Measurements from ENCODE around the gene CDHR2. TPM values are rescaled to one million over a fixed set of nuclear protein-coding genes. Genes with fewer than 3 reads are reported as not detected.
"Not testable (repeated sequence)": the region's sequence is repeated elsewhere in the genome, so short reads cannot be mapped to it uniquely, and the experiment has no call there.

Gene CDHR2
- total RNA-seq, 1 donor from 2014 or later, result not detected

DNA sequence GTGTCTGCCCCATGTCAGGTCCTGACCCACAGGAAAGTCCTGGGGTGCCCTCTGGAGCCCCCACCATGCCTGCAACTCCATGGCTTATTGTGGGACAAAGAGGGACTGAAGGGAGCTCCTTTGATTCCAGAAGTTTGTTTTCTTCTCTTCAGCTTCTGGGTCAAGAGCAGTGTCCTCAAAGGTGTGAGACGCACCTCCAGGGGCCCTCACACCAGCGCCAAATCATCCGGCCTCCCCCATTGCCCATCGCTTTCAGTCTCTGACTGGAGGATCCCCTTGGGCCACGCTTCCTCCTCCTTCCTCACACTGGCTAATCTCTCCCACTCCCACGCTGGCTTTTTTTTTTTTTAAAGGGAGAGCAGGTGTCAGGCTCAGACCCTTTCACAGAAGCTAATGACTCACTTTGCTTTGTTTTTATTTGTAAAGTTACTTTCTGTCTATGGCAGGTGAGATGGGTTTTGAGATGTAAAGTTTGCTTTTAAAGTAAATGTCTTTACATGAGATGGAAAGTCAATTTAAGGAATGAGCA, 16.7 kb downstream of the CDHR2 start:
- DNase-seq (ENCODE audit: low read depth in 2 of 2), result no peak

- no peak for DNase-seq (ENCODE audit: low read depth in 2 of 2)
These were observed 19.5 kb downstream of the CDHR2 start for GRCh38 chr5:176568657-176569056.

DNA sequence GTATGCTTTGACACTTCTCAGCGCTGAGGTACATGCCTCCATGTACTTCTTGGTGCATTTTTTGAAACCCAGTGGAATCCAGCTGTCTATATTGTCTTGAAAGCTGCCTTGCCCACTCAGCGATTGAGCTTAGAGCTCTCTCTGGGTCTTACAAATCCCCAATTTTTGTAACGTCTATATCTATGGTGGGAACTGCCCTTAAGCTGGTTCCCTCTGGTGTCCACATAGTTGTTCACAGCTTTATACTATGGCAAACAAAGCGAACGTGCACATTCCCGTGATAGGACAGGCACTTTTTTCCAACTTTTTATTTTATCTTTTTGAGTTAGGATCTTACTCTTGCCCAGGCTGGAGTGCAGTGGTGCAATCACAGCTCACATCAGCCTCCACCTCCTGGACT, 20.9 kb downstream of the CDHR2 start:
- DNase-seq (ENCODE audit: low read depth in 2 of 2), result peak; percentile 33 to 48

- peak; percentile 56 to 74 for DNase-seq (ENCODE audit: low read depth in 2 of 2)
These were observed 24.6 kb downstream of the CDHR2 start for GRCh38 chr5:176573564-176574296.

DNA sequence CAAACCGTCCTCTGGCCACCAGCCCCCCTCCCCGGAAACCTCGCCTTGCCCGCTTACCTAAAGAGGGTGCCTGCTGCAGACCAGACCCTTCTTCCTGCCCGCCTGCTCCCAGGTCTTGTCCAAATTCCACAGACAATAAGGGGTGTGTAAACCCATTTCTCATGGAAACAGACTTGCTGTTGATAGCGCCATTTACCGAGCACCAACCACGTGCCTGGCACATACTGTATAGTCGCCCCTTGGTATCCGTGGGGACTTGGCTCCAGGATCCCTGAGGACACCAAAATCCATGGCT, 25.1 kb downstream of the CDHR2 start:
- no peak for DNase-seq (ENCODE audit: low read depth in 2 of 2)

- no peak for DNase-seq (ENCODE audit: low read depth in 2 of 2)
These were observed 25.9 kb downstream of the CDHR2 start for GRCh38 chr5:176575066-176575465.

- DNase-seq (ENCODE audit: low read depth in 2 of 2), result no peak
These were observed 26.6 kb downstream of the CDHR2 start for GRCh38 chr5:176575488-176576422.

GRCh38 chr5:176577312-176578176, 28.4 kb downstream of the CDHR2 start:
- DNase-seq (ENCODE audit: low read depth in 2 of 2), result no peak

GRCh38 chr5:176578391-176578808, 29.3 kb downstream of the CDHR2 start:
- peak; percentile 29 to 77 for DNase-seq (ENCODE audit: low read depth in 2 of 2)

DNA sequence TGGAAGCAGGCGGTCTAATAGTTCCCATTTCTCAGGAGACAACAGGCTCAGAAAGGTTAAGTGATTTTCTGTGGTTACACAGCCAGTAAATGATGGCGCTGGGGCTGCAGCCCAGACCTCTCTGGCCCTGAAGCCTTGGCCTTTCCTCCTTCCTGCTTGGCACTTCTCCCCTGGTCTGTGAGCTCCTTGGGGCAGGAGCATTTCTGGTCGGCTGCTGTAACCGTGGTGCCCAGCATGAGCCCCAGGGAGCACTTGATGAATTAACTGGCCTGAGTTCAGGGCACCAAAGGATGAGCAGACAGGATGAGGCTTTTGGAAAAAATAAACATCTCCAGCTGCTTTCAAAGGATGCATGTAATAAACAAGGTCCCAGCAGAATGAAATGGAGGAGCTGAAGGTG, 30.2 kb downstream of the CDHR2 start:
- DNase-seq (ENCODE audit: low read depth in 2 of 2), result no peak

DNA sequence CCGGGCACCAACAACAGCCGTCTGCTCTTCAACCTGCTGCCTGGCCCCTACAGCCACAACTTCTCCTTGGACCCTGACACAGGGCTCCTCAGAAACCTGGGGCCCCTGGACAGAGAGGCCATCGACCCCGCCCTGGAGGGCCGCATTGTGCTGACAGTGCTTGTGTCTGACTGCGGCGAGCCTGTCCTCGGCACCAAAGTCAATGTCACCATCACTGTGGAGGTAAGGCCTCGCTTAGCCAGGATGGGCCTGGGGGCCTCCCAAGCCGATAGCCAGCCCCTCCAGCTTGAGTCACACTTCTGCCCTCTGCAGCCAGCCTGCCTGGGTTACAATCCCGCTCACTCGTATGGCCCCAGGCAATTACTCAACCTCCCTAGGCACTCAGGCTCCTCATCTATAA, 32.2 kb downstream of the CDHR2 start:
- DNase-seq (ENCODE audit: low read depth in 2 of 2), result no peak

- no peak for DNase-seq (ENCODE audit: low read depth in 2 of 2)
These were observed 33.9 kb downstream of the CDHR2 start for GRCh38 chr5:176583076-176583475.

GRCh38 chr5:176587398-176587797, 38.3 kb downstream of the CDHR2 start:
- no peak for DNase-seq (ENCODE audit: low read depth in 2 of 2)

DNA sequence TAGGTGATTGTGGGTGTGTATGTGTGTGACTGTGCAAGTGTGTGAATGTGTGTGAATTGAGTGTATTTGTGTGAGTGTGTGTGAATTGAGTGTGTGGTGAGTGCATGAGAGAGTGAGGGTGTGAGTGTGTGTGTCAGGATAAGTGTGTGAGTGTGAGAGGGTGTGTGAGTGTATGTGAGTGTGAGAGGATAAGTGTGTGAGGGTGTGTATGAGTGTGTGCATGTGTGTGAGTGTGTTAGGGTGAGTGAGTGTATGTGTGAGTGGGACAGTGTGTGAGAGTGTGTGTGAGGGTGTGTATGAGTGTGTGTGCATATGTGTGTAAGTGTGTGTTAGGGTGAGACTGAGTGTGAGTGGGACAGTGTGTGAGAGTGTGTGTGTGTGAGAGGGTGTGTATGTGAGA, 39.2 kb downstream of the CDHR2 start:
- DNase-seq (ENCODE audit: low read depth in 2 of 2), result no peak

DNA sequence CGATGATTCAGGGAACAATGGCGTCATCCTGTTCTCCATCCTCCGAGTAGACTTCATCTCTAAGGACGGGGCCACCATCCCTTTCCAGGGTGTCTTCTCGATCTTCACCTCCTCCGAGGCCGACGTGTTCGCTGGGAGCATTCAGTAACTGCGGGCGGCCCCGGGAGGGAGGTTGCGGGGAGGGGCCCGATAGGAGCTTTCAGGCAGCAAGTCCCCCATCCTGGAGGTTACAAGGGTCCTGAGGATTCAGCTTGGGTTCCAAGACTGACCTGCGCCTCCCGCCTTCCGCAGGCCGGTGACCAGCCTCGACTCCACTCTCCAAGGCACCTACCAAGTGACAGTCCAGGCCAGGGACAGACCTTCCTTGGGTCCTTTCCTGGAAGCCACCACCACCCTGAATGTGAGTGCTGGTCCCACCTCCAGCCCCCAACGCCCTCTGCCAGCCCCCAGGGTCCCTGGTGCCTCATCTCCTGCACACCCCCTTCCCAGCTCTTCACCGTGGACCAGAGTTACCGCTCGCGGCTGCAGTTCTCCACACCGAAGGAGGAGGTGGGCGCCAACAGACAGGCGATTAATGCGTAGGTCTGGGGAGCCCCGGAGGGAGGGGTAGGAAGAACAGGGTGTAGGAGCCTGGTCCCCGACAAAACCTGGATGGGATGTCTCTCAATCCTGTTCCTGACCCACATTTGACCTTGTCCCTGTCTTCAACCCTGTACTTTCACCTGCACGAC, 40.1 kb downstream of the CDHR2 start:
- no peak for DNase-seq (ENCODE audit: low read depth in 2 of 2)

DNA sequence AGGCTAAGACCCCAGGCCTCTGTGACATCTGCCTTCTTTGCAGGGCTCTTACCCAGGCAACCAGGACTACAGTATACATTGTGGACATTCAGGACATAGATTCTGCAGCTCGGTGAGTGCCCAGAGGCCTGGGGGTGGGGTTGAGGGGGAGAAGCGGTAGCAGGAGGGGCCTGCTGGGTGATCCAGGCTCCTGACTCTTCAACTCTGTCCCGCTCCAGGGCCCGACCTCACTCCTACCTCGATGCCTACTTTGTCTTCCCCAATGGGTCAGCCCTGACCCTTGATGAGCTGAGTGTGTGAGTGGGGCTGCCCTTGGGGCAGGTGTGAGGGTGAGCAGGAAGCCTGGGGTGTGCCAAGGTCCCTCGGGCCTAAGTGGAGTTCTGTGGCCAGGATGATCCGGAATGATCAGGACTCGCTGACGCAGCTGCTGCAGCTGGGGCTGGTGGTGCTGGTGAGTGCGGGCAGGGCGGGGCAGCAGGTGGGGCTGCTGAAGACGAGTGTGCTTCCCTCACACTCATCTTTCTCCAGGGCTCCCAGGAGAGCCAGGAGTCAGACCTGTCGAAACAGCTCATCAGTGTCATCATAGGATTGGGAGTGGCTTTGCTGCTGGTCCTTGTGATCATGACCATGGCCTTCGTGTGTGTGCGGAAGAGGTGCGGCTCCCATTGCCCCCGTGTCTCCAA, 41.0 kb downstream of the CDHR2 start:
- no peak for DNase-seq (ENCODE audit: low read depth in 2 of 2)

GRCh38 chr5:176591667-176592066, 42.5 kb downstream of the CDHR2 start:
- DNase-seq (ENCODE audit: low read depth in 2 of 2), result not testable (repeated sequence)

DNA sequence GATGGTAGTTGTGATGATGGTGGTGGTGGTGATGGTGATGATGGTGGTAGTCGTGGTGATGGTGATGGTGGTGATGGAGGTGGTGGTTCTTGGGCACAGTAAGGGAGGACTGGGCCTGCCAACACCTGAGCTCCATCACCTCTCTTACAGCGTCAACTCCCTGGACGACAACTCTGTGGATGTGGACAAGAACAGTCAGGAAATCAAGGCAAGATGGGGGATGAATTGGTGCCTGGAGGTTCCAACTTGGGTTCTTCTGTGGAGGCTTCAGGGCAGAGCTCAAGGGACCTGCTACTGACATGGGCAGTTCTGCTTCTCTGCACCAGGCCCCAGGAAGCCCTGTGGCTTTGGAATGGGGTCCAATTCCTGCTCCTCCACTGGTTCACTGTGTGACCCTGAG, 43.4 kb downstream of the CDHR2 start:
- no peak for DNase-seq (ENCODE audit: low read depth in 2 of 2)

DNA sequence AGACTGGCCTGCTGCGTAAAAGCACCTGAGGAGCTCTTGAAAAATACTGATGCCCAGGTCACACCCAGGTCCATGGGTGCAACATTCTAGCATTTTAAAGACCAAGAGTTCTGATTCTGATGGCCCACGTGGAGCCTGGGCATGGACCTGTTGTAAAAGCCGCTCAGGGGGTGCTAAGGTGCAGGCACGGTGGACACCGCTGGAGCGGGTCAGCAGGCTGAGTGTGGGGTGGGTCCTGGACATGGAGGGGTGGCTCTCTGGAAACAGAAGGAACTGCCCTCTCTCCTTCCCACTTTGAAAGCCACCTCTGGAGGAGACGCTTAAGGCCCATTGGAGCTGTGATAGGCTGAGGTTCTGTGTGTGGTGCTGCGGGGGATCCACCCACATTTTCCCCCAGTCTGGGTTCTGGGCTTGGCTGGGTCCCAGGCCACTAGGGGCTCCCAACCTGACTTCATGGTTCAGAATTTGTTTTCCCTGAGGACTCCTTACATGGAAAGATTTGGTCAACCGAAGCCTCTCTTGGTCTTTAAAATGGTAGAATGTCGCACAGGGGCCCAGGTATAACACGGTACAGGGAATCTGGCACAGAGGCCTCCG, 44.2 kb downstream of the CDHR2 start:
- DNase-seq (ENCODE audit: low read depth in 2 of 2), result no peak

DNA sequence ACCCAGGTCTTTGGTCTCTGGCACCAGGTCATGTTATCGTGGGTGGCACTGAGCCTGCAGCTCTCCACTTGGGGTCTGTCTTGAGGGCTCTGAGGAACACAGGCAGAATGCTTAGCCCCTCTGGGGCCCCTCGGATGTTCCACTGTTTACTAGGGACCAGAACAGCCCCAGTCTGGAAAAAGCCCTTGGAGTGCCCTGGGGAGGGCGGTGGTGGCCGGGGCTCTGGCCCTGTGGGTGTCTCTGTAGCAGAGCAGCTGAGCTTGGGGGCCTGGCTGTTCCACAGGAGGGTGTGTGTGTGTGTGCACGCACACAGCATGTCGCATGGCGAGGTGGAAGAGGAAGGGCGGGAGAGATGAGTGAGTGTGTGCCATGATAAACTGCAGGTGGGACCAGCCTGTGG, 45.4 kb downstream of the CDHR2 start:
- DNase-seq (ENCODE audit: low read depth in 2 of 2), result no peak

Data from lung microvascular endothelial cell (primary cell).